HG03066 (cell line): ENCODE measurements around the gene NEU2.

Experiments
- ATAC-seq: cut with Tn5 transposase; IDR thresholded peaks from one replicate; pipeline ENCODE4 v1.9.1; 2021; ENCODE audit warnings: low read depth; ENCODE audit not compliant: unreplicated experiment

NEU2 gene

DNA sequence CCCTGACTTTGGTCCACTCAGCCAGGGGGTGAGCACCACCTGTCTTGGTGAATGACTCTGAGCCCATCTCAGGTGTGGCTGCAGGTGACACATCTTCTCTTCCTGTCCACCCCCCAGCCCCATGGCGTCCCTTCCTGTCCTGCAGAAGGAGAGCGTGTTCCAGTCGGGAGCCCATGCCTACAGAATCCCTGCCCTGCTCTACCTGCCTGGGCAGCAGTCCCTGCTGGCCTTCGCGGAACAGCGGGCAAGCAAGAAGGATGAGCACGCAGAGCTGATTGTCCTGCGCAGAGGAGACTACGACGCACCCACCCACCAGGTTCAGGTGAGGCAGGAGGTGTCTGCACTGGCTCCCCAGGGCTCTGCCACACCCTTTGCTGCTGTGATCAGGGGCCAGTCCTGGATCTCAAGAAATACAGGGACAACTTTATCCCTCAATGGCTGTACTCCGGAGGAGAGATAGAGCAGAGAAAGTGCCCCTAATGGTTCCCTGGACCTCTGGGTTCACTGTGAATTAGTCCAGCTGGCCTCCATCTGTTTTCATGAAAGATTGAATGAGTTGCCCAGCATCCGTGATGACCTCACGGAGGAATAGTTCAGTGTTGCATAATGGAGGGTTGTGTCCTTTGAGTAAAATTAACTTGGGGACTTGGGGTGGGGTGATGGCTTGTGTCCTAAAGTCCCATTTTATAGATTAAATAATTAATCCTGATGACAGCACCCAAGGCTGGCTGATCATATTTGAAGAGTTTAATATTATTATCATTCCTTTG lies at the start of gene NEU2:
Gene NEU2, plus strand, starts transcription at position 122 of the 770 bp plus-strand sequence. Its CDS starts 0 bp downstream, at position 122.
- ATAC-seq: no peak

DNA sequence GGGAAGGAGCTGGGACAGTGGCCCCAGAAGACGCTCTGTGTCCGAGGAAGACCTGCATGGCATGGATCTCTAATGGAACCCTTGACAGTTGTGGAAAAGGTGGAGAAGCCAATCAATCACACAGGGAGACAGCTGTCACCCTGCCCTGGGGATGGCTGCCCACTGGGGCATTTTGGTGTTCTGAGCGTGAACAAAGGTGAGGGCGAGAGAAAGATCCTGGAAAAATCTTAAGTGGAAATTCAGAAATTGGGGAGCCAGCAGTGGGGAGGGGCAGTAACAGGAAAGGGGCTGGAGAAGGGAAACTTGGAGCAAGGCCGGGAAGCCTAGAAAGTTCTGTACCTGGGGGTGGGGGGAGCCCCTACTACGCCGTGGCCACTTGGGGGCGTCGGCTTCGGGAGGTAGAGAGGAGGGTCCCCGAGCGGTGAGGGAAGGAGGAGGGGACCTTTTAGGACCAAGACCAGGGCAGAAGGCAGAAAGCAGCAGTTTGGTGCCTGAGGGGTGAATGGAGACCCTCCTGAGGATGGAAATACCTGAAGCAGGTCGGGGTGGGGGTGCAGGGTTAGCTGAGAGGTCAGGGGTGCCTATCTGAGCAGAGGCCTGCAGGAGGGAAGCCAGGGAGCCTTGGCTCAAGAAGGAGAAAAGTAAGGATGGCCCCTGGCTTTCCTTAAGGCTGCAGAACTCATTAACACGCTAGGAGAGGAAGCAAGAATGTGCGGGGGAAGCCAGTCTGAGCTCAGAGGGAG lies 49.4 kb upstream of the NEU2 start:
- ATAC-seq: no peak

DNA sequence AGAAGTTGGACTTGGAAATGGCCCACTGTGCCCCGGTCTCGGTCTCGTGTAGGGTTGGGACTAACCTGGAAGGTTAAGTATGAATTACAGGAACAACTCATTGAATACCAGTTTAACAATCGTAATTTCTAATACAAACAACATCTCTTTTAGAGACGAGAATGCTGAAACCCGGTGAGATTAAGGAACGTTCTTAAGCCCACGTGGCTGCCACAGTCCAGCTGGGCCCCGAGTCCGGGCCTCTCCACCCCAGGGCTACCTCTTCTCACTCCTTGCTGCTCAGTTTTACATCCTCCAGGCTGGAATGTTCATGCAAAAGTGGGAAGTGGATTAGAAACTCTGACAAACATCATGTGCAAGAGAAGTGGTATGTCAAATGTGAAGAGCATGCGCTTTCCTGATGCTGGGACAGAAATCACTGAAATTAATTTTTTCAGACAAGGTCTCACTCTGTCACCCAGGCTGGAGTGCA lies 48.8 kb upstream of the NEU2 start:
- no peak for ATAC-seq

DNA sequence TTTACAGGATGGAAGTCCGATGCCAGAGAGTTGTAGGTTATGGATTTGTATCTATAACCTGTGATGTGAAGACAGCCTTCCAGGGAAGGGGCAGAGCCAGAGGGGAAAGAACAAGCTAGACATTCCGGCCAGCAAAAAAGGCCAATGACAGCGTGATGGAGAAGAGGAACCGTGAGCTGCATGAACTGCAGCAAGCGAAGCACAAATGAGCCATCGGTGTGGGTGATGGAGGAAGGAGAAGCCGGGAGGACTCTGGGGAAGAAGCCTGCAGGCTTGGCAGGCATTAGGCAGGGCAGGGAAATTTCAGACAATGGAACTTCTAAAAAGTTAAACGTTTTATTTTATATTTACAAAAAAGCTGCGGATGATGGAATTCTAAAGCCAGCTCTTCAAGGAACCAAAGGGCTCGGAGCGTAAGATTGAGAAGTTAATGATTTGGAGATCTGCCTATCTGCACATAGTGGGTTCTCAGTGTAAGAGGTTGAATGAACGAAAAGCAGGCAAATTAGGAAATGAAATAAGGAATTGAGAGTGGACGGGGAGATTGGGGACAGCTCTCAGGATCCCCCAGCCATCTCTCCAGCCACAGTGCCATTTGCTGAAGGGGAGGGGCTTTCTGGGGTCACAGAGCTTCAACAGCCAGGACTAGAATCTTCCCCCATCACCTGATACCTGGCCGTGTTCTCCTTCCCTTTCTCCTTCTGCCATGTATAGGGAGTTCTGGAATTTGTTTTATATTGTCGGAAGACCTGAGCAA lies 47.8 kb upstream of the NEU2 start:
- no peak for ATAC-seq

DNA sequence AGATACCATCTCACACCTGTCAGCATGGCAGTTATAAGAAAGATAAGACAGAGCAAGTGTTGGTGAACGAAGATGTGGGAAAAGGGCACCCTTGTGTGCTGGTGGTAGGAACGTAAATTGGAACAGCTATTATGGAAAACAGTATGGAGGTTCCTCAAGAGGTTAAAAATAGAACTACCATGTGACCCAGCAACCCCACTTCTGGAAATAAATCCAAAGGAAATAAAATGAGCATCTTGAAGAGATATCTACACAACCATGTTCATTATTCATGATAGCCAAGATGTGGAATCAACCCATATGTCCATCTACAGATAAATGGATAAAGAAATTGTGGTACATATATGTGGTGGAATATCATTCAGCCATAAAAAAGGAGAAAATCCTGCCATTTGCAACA lies 46.3 kb upstream of the NEU2 start:
- no peak for ATAC-seq

DNA sequence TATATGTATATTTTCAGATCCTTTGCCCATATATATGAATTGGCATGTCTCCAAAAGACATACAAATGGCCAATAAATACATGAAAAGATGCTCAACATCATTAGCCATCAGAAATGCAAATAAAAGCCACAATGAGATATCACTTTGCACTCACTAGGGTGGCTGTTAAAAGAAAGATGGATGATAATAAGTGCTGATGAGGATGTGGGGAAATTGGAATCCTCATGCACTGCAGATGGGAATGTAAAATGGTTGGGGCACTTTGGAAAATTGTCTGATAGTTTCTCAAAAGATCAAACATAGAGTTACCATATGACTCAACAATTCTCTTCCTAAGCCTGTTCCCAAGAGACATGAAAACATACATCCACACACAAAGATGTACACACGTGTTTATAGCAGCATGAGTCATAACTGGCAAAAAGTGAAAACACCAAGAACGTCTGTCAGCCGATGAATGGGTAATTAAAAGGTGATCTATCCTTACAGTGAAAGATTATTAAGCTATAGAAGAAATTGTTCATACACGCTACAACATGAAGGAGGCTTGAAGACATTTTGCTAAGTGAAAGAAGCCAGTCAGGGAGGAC lies 39.1 kb upstream of the NEU2 start:
- ATAC-seq: no peak

GRCh38 chr2:232994446-232994845 lies 38.0 kb upstream of the NEU2 start:
- no peak for ATAC-seq

- ATAC-seq: no peak
Measured at GRCh38 chr2:232997749-232998665, 34.5 kb upstream of the NEU2 start.

GRCh38 chr2:232998666-232998985 lies 33.8 kb upstream of the NEU2 start:
- no peak for ATAC-seq

DNA sequence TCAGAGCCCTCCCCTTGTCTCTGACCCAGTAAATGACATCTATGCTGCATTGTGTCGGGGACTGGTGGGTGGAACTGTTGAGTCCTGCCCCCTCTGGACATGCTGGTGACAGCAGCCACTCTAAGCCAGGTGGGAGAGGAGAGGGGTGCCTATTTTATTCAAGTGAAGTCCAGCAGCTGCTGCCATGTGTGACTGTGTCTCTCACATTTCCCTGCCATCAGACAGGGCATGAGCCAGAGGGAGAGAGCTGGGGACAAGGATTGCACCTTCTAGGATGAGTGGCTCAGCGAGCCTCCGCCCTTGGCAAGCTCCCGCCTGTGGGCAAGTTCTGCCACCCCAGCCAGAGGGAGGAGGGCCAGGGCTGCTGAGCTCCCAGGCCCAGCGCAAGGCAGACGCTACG lies 33.1 kb upstream of the NEU2 start:
- ATAC-seq: no peak

DNA sequence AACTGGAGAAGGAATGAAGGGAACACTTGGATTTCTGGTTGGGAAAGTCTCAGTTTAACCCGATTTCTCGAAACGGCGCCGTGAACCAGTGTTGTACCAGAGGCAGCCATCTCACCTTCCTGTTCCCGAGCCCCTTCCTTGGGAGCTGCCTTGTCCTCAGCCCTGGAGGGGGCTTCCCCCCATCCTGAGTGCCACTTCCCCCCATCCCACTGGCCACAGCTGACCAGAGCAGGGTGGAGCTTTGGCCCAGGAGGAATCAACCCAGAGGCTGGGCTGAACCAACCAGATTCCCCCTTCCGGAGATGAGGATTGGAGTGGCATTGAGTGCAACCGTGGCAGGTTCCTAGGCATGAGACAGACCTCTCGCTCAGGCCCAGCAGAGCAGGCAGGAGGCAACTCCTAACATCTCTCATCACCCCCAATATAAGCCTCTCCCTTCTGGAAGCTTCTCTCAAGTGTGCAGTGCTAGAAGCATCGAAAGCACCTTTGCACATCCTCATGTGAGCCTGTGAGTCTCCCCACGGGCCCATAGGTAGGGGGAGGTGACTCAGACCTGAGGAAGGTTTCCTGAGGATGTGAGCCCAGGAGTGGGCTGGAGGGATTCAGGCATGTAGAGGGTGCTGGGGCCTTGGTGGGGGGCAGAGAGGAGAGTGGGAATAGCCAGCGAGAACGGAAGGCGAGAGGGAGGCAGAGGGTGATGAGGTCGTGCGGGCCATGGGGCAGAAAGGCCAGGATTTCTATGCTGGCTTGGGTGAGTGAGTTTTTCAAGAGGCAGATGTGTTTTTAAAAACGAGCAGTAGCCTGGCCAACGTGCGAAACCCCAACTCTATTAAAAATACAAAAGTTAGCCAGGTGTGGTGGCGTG lies 31.4 kb upstream of the NEU2 start:
- no peak for ATAC-seq

DNA sequence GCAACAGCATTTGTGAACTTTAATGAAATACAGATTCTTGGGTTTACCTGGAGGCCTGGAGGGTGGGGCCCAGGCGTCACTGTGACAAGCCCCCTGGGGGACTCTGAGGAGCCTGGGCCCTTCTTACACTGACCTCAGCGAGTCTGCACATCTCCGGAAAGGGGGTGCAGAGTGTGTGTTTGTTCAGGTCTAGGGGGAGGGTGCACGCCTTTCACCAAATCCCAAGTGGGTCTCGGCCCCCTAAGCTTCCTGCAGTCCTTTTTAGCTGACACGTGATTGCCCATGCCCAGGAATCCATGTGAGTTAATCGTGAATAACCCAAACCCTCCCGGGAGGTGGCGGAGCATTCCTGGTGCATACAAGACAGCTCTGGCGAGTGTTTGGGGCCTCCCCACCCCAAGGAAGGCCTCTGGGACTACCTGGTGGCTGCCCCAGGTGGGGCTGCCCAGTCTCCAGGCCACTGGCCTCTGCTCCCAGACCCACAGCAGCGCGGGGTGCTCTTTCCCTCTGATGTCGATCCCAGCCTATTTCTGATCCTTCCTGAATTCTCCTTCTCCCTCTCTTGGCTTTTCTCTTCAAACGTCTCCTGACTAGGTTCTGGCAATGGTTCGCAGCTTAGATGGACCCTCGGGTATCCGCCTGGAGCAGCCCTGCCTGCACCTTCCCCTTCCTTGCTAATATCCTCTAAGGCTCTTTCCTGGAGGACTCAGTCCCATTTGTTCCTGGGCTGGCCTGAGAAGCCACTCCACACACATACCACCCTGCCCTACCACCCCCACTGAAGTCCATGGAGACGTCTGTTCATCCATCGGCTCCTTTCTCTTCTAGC lies 29.4 kb upstream of the NEU2 start:
- ATAC-seq: no peak

DNA sequence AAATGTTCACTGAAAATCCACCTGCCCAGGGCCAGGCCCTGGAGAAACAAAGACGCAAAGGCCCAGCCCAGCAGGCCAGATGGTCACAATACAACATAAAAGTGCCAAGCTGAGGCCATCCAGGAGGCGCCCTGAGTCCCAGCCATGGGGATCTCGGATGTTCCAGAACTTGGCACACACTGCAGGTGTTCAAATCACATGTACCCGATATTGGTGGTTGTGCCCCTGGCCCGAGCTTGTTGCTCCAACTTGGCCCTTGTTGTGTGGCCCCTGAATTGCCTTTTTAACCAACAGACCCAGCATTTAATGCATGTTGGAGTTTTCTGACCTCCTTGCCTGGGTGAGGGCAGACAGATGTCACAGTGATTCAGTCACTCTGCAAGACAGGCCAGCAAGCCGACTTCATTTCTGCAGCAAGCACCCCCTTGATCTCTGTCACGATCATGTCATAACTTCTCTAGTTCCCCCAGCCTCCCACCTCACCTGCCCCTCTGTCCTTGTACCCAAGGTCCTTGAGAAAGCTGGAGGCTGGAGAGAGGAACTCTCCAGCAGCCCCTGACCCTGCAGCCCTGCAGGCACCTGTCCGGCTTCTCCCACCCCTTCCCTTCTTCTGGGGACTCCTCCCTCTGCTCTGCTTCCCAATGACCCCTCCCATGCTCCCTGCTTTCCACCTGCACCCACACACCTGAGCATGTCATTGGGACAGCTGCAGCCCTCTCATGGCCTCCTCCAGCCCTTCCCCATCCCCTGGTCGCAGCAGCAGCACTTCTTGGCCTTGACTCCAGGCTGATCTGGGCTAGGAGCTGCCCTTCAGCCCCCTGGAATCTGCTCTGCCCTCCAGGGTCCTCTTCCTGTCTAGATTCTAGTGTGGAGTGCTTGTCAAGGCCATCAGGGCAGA lies 28.6 kb upstream of the NEU2 start:
- ATAC-seq: no peak

DNA sequence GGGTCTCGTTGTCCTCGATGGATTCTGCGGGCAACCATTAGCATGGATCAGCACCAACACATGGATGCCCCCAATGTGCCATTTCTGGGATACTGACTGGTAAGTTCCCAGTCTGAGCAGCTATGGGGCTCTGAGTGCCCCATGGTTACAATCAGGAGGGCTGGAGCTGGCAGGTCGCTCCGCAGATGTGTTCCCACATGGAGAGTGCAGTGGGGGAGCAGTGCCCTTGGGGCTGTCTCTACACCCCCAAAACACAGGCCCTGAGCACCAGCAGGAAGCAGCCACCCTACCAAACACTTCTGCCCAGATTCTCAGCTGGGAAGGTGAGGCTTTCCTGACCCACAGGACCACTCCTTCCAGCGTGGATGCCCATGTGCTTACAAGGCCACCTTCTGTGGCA lies 27.4 kb upstream of the NEU2 start:
- no peak for ATAC-seq

DNA sequence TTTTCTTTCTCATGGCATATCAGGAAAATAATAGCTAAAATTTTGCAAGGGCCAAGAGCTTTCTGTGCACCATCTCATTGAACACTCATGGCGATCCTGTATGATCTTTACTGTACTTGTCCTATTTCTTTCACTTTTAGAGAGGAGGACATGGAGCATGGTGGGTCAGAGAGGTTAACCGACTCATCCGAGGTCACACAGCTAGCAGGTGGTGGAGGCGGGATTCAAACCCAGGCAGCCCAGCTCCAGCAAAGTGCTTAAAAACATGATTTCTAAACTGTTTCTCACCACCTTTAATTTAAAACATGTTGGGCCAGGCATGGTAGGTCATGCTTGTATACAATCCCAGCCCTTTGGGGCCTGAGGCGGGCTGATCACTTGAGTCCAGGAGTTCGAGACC lies 25.8 kb upstream of the NEU2 start:
- no peak for ATAC-seq

DNA sequence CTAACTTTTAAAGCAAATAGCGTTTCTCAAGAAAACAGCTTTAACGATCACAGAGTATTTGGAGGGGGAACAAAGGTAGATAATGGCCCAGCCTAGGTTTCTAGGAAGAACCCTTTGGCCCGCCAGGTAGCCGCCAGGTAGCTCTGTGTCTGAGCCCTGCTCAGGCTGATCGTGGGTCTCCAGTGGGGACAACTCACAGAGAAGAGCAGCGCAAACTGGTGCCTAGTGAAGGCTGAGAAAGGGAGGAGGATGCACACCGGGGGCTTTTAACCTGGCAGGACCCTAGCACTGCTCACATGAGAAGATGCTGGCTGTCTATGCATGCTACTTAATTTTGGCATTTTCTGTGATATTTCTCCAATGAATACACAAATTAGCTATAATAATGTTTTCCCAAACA lies 25.2 kb upstream of the NEU2 start:
- ATAC-seq: no peak

- ATAC-seq: no peak
Measured at GRCh38 chr2:233007739-233008138, 24.7 kb upstream of the NEU2 start.
